Uterus (tissue), 4 donors: ENCODE data around the gene PNLDC1. TPM values are rescaled to one million over a fixed set of nuclear protein-coding genes. Genes with fewer than 3 reads are reported as not detected.

ENCODE experiments used
- DNase-seq, 2 donors: peaks; one replicate each; pipeline ENCODE4 v3.0.0-alpha.2; 2019 to 2020
- H3K27ac ChIP-seq, 2 donors: fragments of 200-600 bp; sonication (generic); 1 replicate in 1 of 2; 2 replicates in 1 of 2; pipeline ENCODE4 v1.5.1; 2016 to 2018
- H3K27me3 ChIP-seq, 2 donors: fragments of 200-600 bp; sonication (generic); one replicate each; pipeline ENCODE4 v1.5.1; 2018 to 2019; ENCODE audit warnings: control low read depth in 1 of 2
- H3K36me3 ChIP-seq, 2 donors: fragments of 200-600 bp; sonication (generic); one replicate each; pipeline ENCODE4 v1.5.1; 2019; ENCODE audit warnings: control low read depth in 1 of 2
- H3K4me1 ChIP-seq, 2 donors: fragments of 200-600 bp; sonication (generic); one replicate each; pipeline ENCODE4 v1.5.1; 2018 to 2019; ENCODE audit warnings: control low read depth in 1 of 2
- H3K4me3 ChIP-seq, 2 donors: fragments of 200-600 bp; sonication (generic); 1 replicate in 1 of 2; 2 replicates in 1 of 2; pipeline ENCODE4 v1.5.1; 2018 to 2019; ENCODE audit warnings: mild to moderate bottlenecking in 1 of 2
- H3K9me3 ChIP-seq, 2 donors: fragments of 200-600 bp; sonication (generic); one replicate each; pipeline ENCODE4 v1.5.1; 2019; ENCODE audit warnings: control low read depth in 1 of 2
- POLR2A ChIP-seq, 2 donors: fragments of 450-650 bp; IDR thresholded peaks; one replicate each; pipeline ENCODE4 v1.6.1; 2016; ENCODE audit warnings: antibody characterized with exemption in 2 of 2, mild to moderate bottlenecking in 1 of 2, moderate library complexity in 1 of 2
- intact Hi-C: fragments of 100-400 bp; cut with DNase I; formaldehyde crosslinking; loops from one replicate; pipeline ENCODE4 v1.15.1; 2023; ENCODE audit warnings: low total_unique reads
- total RNA-seq, 4 donors: library from RNA; depleted of rRNA in 3 of 4; stranded (reverse); fragments of >200 nt in 3 of 4; gene quantifications; one replicate each; pipeline versions ENCODE4 v1.1.0 to v1.2.4, GENCODE V29; 2014 to 2023
- TF ChIP-seq, protein P1 (sequence below), 4 experiments: fragments of 200-600 bp in 2 of 4; fragments of 450-650 bp in 2 of 4; sonication (generic) in 2 of 4; IDR thresholded peaks; one replicate each; pipeline ENCODE4 v1.5.1; 2016 to 2019; ENCODE audit warnings: antibody characterized with exemption in 4 of 4, mild to moderate bottlenecking in 2 of 4, moderate library complexity in 1 of 4
- donor health status: DM: yes; HTN: yes; CAD: no.

Gene PNLDC1
- total RNA-seq, 4 donors from 2014 or later: 0.69 TPM; not detected in 3

DNA sequence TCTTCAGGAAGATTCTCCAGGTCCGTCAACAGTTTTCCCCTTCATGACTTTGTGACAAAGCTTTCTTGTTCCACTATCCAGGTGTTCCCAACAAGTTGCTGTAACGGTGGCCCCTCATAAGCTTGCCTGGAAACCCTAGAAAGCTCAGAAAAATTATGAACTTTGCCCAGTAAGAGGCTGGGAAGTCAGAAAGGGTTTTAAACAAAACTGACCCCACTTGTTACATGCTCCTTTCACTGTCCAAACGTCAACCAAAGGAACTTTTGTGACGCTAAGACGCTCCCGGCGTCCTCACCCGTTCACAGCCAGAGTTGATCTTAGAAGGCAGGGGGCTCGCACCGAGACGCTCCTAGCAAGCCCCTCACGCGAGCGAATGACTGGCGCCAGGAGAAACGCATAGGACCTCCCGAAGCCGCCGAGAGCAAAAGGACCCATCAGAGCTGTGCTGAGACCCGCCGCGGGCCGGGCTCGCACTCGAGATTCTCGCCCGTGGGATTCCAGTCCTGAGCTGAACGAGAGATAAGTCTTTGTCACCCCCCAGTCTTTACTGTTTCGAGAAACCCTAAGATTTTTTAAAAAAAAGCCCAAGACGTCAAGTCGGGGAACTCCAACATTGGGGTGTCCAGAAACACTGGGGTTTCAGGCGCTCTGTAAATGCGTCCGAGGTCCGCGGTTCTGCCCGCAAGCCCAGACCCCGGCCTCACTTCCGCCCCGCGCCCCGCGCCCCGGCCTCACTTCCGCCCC lies 38.8 kb upstream of the PNLDC1 start:
- Histone ChIP-seq H3K27me3 (no peaks in the 10 kb centered on the region), H3K27ac (peak overlapping the region; percentile 99 to 100), H3K36me3 (no peaks in the 10 kb centered on the region), H3K9me3 (no peaks in the 10 kb centered on the region), H3K4me1 (no peaks in the 10 kb centered on the region), H3K4me3 (peak overlapping the region; percentile 92 to 98)
- intact Hi-C loops: loop anchor here (5.0 kb wide), 1 partner anchor 34 kb away; the partner anchor contains the start of gene WTAP
- DNase-seq: peak; percentile 31 to 42
- TF ChIP-seq POLR2A (IDR thresholded peaks at IDR 0.05): no peak
- TF ChIP-seq, protein P1, sequence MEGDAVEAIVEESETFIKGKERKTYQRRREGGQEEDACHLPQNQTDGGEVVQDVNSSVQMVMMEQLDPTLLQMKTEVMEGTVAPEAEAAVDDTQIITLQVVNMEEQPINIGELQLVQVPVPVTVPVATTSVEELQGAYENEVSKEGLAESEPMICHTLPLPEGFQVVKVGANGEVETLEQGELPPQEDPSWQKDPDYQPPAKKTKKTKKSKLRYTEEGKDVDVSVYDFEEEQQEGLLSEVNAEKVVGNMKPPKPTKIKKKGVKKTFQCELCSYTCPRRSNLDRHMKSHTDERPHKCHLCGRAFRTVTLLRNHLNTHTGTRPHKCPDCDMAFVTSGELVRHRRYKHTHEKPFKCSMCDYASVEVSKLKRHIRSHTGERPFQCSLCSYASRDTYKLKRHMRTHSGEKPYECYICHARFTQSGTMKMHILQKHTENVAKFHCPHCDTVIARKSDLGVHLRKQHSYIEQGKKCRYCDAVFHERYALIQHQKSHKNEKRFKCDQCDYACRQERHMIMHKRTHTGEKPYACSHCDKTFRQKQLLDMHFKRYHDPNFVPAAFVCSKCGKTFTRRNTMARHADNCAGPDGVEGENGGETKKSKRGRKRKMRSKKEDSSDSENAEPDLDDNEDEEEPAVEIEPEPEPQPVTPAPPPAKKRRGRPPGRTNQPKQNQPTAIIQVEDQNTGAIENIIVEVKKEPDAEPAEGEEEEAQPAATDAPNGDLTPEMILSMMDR (IDR thresholded peaks at IDR 0.05): no peak

DNA sequence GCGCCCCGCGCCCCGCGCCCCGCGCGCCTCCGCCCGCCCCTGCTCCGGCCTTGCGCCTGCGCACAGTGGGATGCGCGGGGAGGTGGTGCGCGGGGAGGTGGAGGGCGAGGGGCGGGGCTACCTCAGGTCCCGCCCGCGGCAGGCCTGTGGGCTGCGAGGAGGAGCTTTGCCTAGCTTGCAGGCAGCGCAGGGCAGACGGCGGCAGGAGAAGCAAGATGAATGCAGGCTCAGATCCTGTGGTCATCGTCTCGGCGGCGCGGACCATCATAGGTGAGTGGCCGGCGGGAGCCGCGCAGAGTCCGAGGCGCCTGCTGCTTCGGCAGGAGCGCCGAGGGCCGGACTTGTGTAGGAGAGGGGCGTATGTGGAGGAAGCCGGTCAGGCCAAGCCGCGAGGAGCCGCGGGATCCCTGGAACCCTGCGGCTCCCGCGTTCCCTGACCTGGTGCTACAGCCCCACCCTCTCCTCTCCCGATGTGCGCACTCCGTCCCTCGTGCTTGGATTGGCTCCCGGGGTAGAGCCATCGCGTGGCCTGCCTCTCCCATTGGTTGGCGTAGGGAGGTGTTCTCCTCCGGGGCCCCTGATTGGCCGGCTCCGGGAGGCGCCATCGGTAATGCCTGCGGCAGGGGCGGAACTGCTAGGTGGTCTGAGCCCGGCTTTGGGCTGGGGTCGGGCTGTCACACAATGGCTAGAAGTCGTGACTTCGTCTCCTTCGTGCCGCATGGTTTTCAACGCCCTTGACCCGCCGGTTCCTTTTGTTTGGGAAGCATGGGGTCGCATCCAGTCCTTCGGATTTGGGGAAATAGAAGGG lies 38.0 kb upstream of the PNLDC1 start, which contains the start of gene ACAT2:
Gene ACAT2, plus strand, starts transcription at position 173 of the 808 bp plus-strand sequence. Its CDS starts 43 bp downstream, at position 216.
- H3K36me3 ChIP-seq: no peaks in the 10 kb centered on the region
- TF ChIP-seq POLR2A (IDR thresholded peaks at IDR 0.05): peak; percentile 50 to 77
- TF ChIP-seq, protein P1 (IDR thresholded peaks at IDR 0.05): peak in 2 of 4 experiments; percentile 15 to 37
- DNase-seq: peak; percentile 94 to 96
- H3K4me3 ChIP-seq: peak within 1 kb of the TSS; percentile 92 to 98
- no peaks in the 10 kb centered on the region for H3K9me3 ChIP-seq
- peak within 1 kb of the TSS; percentile 99 to 100 for H3K27ac ChIP-seq
- H3K4me1 ChIP-seq: no peaks in the 10 kb centered on the region
- intact Hi-C loops: loop anchor here (5.0 kb wide), 1 partner anchor 35 kb away; the partner anchor contains the start of gene WTAP
- no peaks in the 10 kb centered on the region for H3K27me3 ChIP-seq

DNA sequence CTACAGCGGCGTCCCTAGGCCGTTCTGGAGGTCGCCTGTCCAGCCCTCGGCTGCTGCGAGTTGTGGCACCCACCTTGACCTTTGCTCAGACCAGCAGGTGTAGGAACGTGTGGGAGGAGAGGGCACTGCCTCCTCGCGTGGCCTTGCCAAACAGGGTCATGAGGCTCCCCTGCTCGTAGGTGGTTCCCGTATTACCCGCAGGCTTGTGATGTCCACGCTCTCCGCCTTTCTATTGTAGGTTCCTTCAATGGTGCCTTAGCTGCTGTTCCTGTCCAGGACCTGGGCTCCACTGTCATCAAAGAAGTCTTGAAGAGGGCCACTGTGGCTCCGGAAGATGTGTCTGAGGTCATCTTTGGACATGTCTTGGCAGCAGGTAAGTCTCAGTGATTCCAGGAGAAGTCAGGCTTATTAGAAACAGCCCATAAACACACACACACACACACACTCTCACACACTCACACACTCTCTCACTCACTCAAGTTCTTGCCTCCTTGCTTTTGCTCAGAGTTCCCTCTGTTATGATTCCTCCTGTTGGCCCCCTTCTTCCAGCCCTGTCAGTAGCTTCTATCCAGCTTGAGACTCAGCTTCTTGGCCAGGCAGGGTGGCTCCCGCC lies 37.3 kb upstream of the PNLDC1 start:
- Histone ChIP-seq H3K4me3 (peak overlapping the region; percentile 92 to 98), H3K9me3 (no peaks in the 10 kb centered on the region), H3K27me3 (no peaks in the 10 kb centered on the region), H3K4me1 (no peaks in the 10 kb centered on the region), H3K36me3 (no peaks in the 10 kb centered on the region), H3K27ac (peak overlapping the region; percentile 99 to 100)
- TF ChIP-seq POLR2A (IDR thresholded peaks at IDR 0.05): no peak
- TF ChIP-seq, protein P1 (IDR thresholded peaks at IDR 0.05): no peak
- DNase-seq: no peak
- intact Hi-C loops: loop anchor here (5.0 kb wide), 1 partner anchor 35 kb away; the partner anchor contains the start of gene WTAP

DNA sequence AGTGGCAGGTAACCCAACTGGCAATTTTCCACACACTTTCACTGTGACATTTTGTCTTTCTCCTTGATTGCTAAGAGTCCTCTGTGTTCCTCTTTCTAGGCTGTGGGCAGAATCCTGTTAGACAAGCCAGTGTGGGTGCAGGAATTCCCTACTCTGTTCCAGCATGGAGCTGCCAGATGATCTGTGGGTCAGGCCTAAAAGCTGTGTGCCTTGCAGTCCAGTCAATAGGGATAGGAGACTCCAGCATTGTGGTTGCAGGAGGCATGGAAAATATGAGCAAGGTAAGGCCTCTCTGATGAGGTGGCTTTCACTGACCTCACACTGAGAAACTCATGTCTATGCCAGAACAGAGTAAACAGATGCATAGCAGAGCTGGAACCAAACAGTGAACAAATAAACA lies 33.2 kb upstream of the PNLDC1 start:
- H3K4me3 ChIP-seq: no peak overlapping the region
- no peaks in the 10 kb centered on the region for H3K36me3 ChIP-seq
- no peaks in the 10 kb centered on the region for H3K9me3 ChIP-seq
- DNase-seq: no peak
- H3K27me3 ChIP-seq: no peaks in the 10 kb centered on the region
- intact Hi-C loops: no loop called here
- H3K4me1 ChIP-seq: no peaks in the 10 kb centered on the region
- no peak overlapping the region for H3K27ac ChIP-seq
- no peak for TF ChIP-seq POLR2A (IDR thresholded peaks at IDR 0.05)

DNA sequence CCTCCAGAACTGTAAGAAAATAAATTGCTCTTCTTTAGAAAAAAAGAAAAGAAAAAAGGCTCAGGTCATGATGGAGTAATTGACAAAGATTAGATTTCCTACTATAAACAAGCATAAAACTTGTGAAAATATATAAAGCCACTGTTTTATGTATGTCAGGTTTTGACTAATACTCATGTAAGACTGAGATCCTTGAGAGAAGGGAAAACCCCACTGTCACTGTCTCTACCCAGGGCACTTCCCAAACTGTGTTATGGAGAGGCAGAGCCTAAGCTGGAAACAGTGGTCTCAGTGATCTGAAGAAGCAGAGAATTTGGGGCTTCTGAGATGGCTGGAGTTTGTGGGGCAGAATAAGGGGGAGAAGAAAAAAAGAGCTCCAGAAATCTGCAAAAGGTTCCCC lies 30.6 kb upstream of the PNLDC1 start:
- Histone ChIP-seq H3K4me3 (no peak overlapping the region), H3K36me3 (no peaks in the 10 kb centered on the region), H3K27me3 (no peaks in the 10 kb centered on the region), H3K4me1 (no peaks in the 10 kb centered on the region), H3K27ac (no peak overlapping the region), H3K9me3 (no peaks in the 10 kb centered on the region)
- TF ChIP-seq POLR2A (IDR thresholded peaks at IDR 0.05): no peak
- TF ChIP-seq, protein P1 (IDR thresholded peaks at IDR 0.05): no peak
- intact Hi-C loops: no loop called here
- no peak for DNase-seq
